Peyer's patch (tissue), 4 donors: ENCODE data around the gene STAT6.

Experiments
- POLR2A ChIP-seq, 2 donors: fragments of 450-650 bp; IDR thresholded peaks; one replicate each; pipeline ENCODE4 v1.5.1; 2017; ENCODE audit warnings: antibody characterized with exemption in 2 of 2, mild to moderate bottlenecking in 2 of 2, moderate library complexity in 2 of 2
- TF ChIP-seq, protein P1 (sequence below), 6 experiments: fragments of 450-650 bp in 4 of 6; fragments of 200-600 bp in 2 of 6; sonication (generic) in 1 of 6; IDR thresholded peaks; one replicate each; pipeline ENCODE4 v1.5.1; 2017 to 2019; ENCODE audit warnings: antibody characterized with exemption in 6 of 6, mild to moderate bottlenecking in 3 of 6, moderate library complexity in 1 of 6

GRCh38 chr12:57046086-57046791, 64.9 kb downstream of the STAT6 start:
- TF ChIP-seq, protein P1, sequence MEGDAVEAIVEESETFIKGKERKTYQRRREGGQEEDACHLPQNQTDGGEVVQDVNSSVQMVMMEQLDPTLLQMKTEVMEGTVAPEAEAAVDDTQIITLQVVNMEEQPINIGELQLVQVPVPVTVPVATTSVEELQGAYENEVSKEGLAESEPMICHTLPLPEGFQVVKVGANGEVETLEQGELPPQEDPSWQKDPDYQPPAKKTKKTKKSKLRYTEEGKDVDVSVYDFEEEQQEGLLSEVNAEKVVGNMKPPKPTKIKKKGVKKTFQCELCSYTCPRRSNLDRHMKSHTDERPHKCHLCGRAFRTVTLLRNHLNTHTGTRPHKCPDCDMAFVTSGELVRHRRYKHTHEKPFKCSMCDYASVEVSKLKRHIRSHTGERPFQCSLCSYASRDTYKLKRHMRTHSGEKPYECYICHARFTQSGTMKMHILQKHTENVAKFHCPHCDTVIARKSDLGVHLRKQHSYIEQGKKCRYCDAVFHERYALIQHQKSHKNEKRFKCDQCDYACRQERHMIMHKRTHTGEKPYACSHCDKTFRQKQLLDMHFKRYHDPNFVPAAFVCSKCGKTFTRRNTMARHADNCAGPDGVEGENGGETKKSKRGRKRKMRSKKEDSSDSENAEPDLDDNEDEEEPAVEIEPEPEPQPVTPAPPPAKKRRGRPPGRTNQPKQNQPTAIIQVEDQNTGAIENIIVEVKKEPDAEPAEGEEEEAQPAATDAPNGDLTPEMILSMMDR (IDR thresholded peaks at IDR 0.05), result no peak
- TF ChIP-seq POLR2A (IDR thresholded peaks at IDR 0.05), result no peak
